Breast epithelium (tissue), 4 donors: ENCODE results near the gene RREB1. TPM values are rescaled to one million over a fixed set of nuclear protein-coding genes. Genes with fewer than 3 reads are reported as not detected.

Source experiments
- DNase-seq, 2 donors: peaks; one replicate each; pipeline ENCODE4 v3.0.0-alpha.2; 2019; ENCODE audit warnings: low spot score in 2 of 2
- H3K27ac ChIP-seq, 2 donors: fragments of 200-600 bp; sonication (generic) in 1 of 2; one replicate each; pipeline ENCODE4 v1.5.1; 2016 to 2019; ENCODE audit warnings: mild to moderate bottlenecking in 1 of 2
- H3K27me3 ChIP-seq, 2 donors: fragments of 200-600 bp; sonication (generic) in 1 of 2; one replicate each; pipeline versions ENCODE4 v1.5.1 to v1.6.0; 2017 to 2019; ENCODE audit warnings: control low read depth in 1 of 2, mild to moderate bottlenecking in 1 of 2
- H3K36me3 ChIP-seq: fragments of 200-600 bp; one replicate; pipeline ENCODE4 v1.5.1; 2019
- H3K4me1 ChIP-seq, 2 donors: fragments of 200-600 bp; sonication (generic); one replicate each; pipeline ENCODE4 v1.5.1; 2016 to 2019; ENCODE audit warnings: control low read depth in 1 of 2
- H3K4me3 ChIP-seq, 3 donors: fragments of 200-600 bp; sonication (generic); 1 replicate in 2 of 3; 2 replicates in 1 of 3; pipeline ENCODE4 v1.5.1; 2016 to 2019; ENCODE audit warnings: mild to moderate bottlenecking in 3 of 3, moderate library complexity in 2 of 3
- H3K9me3 ChIP-seq, 2 donors: fragments of 200-600 bp; sonication (generic) in 1 of 2; one replicate each; pipeline ENCODE4 v1.5.1; 2016 to 2019; ENCODE audit warnings: control low read depth in 1 of 2
- CTCF ChIP-seq, 3 donors: fragments of 450-650 bp; IDR thresholded peaks; one replicate each; pipeline ENCODE4 v1.5.1; 2016 to 2017; ENCODE audit warnings: antibody characterized with exemption in 3 of 3, mild to moderate bottlenecking in 3 of 3, moderate library complexity in 3 of 3
- POLR2A ChIP-seq: fragments of 450-650 bp; IDR thresholded peaks from one replicate; pipeline ENCODE4 v1.6.1; 2016; ENCODE audit warnings: antibody characterized with exemption, mild to moderate bottlenecking, moderate library complexity
- POLR2AphosphoS5 ChIP-seq, 3 donors: sonication (generic); formaldehyde crosslinking; IDR thresholded peaks; one replicate each; pipeline ENCODE4 v1.6.1; 2017; ENCODE audit warnings: antibody characterized with exemption in 3 of 3
- intact Hi-C: fragments of 100-400 bp; cut with DNase I; formaldehyde crosslinking; loops from one replicate; pipeline ENCODE4 v1.15.1; 2023; ENCODE audit warnings: low total_unique reads
- total RNA-seq, 3 donors: library from RNA; depleted of rRNA; stranded (reverse); fragments of >200 nt; gene quantifications; one replicate each; pipeline ENCODE4 v1.1.0, GENCODE V29; 2016

Gene RREB1
- total RNA-seq, 3 donors from 2014 or later, result 36.0 to 39.8 (median 39.7) TPM

DNA sequence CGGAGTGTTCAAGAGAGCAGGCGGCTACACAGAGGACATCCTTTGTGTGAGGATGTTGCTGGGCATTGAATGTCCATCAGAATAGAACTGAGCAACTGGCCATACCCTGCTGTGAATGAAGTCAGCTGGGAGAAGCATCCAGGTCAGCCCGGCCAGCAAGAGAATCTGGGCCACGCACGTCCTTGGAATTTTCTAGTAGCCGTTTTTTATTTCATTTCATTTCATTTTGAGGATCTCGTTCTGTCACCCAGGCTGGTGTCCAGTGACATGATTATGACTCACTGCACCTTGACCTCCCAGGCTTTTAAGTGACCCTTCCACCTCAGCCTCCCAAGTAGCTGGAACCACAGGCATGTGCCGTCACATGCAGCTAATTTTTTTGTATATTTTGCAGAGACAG is 107.4 kb downstream of the RREB1 start:
- Histone ChIP-seq H3K4me1 (no peaks in the 10 kb centered on the region), H3K4me3 (no peak overlapping the region), H3K9me3 (no peaks in the 10 kb centered on the region), H3K36me3 (no peaks in the 10 kb centered on the region), H3K27me3 (no peaks in the 10 kb centered on the region), H3K27ac (no peak overlapping the region)
- intact Hi-C loops, result no loop called here
- DNase-seq, result no peak
- no peak for TF ChIP-seq CTCF (IDR thresholded peaks at IDR 0.05)
- no peak for TF ChIP-seq POLR2A
- TF ChIP-seq POLR2AphosphoS5 (IDR thresholded peaks at IDR 0.05), result no peak

- DNase-seq, result no peak
- Histone ChIP-seq H3K9me3 (no peaks in the 10 kb centered on the region), H3K27me3 (no peaks in the 10 kb centered on the region), H3K4me1 (no peaks in the 10 kb centered on the region), H3K4me3 (no peak overlapping the region), H3K36me3 (no peaks in the 10 kb centered on the region), H3K27ac (peak overlapping the region; percentile 26 to 36)
- intact Hi-C loops, result no loop called here
- TF ChIP-seq POLR2A, result no peak
- no peak for TF ChIP-seq CTCF (IDR thresholded peaks at IDR 0.05)
- no peak for TF ChIP-seq POLR2AphosphoS5 (IDR thresholded peaks at IDR 0.05)
Observed at GRCh38 chr6:7215798-7216231, 108.1 kb downstream of the RREB1 start.

- Histone ChIP-seq H3K27ac (peak overlapping the region; percentile 26 to 35), H3K4me3 (no peak overlapping the region), H3K4me1 (no peaks in the 10 kb centered on the region), H3K36me3 (no peaks in the 10 kb centered on the region), H3K9me3 (no peaks in the 10 kb centered on the region), H3K27me3 (no peaks in the 10 kb centered on the region)
- TF ChIP-seq POLR2A (no peak), CTCF (IDR thresholded peaks at IDR 0.05) (no peak), POLR2AphosphoS5 (IDR thresholded peaks at IDR 0.05) (no peak)
- no peak for DNase-seq
- intact Hi-C loops, result no loop called here
Observed at GRCh38 chr6:7216941-7217621, 109.3 kb downstream of the RREB1 start.

DNA sequence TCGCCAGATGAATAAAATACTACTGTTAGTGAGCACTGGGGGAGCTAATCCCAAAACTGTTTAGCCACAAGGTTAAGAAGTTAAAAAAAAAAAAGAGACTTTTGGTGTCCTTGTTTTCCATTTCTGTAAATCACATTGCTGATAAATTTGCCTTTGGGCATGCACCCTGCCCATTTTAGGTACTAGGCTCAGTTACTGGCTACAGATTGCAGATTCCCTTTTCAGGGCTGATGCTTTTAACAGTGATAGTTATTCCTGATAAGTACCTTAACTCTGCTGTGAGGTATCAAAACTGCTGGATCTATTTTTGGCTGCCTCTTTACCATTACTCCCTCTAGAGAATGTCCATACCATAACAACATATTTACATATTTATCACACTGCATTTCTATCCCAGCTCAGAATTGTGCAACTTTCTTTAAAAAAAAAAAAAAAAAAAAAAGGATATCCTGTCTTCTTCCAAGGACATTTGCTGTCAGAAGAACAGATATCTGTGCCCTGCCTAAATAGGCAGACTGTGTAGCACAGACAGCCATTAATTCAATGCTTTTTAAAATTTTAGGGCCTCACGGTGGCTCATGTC is 110.7 kb downstream of the RREB1 start:
- DNase-seq, result no peak
- intact Hi-C loops, result no loop called here
- no peaks in the 10 kb centered on the region for H3K36me3 ChIP-seq

More for the DNA sequence above, 110.7 kb downstream of the RREB1 start:
- Histone ChIP-seq H3K4me1 (no peaks in the 10 kb centered on the region), H3K9me3 (no peaks in the 10 kb centered on the region), H3K27ac (no peak overlapping the region), H3K4me3 (no peak overlapping the region), H3K27me3 (no peaks in the 10 kb centered on the region)
- TF ChIP-seq POLR2A (no peak), CTCF (IDR thresholded peaks at IDR 0.05) (no peak), POLR2AphosphoS5 (IDR thresholded peaks at IDR 0.05) (no peak)
